DND-41 (cell line): ENCODE results near the gene HSD17B11.

Experiments used
- CTCF ChIP-seq: IDR thresholded peaks from 2 replicates; pipeline ENCODE4 v1.5.1; 2012; ENCODE audit warnings: borderline replicate concordance, low read length, moderate library complexity, mild to moderate bottlenecking; ENCODE audit not compliant: poor library complexity, severe bottlenecking; ENCODE audit errors: extremely low read depth
- EZH2 ChIP-seq: IDR thresholded peaks from 3 replicates; pipeline ENCODE4 v1.6.1; 2012; ENCODE audit warnings: borderline replicate concordance, low read depth, mild to moderate bottlenecking, moderate library complexity, low read length, inconsistent platforms; ENCODE audit not compliant: severe bottlenecking

- TF ChIP-seq CTCF (no peak), EZH2 (no peak)
These were observed 63.9 kb downstream of the HSD17B11 start for GRCh38 chr4:87327136-87327535.
